Measurements from ENCODE around the gene OR13C8.

DNA sequence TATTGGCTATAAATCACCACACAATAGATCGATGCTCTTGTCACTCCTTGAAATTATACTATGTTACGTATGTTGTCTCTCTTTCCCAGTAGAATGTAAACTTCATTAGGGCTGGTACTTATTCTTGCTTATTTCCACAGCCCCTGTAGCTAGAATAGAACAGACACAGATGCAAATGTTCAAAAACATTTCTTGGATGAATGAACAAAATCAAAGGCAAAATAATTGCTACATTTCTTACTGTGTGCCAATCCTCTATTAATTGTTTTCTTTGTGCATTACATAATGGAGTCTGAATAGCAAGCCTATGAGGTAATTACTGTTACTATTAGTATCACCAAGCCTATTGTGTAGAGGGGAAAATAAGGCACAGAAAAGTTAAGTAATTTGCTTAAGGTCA lies 37.2 kb downstream of the OR13C8 start:
- TF ChIP-seq, protein P1, sequence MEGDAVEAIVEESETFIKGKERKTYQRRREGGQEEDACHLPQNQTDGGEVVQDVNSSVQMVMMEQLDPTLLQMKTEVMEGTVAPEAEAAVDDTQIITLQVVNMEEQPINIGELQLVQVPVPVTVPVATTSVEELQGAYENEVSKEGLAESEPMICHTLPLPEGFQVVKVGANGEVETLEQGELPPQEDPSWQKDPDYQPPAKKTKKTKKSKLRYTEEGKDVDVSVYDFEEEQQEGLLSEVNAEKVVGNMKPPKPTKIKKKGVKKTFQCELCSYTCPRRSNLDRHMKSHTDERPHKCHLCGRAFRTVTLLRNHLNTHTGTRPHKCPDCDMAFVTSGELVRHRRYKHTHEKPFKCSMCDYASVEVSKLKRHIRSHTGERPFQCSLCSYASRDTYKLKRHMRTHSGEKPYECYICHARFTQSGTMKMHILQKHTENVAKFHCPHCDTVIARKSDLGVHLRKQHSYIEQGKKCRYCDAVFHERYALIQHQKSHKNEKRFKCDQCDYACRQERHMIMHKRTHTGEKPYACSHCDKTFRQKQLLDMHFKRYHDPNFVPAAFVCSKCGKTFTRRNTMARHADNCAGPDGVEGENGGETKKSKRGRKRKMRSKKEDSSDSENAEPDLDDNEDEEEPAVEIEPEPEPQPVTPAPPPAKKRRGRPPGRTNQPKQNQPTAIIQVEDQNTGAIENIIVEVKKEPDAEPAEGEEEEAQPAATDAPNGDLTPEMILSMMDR (IDR thresholded peaks at IDR 0.05): no peak
- no peak for TF ChIP-seq GABPA (IDR thresholded peaks at IDR 0.05; ENCODE audit: low read depth)
- no peak for TF ChIP-seq RFX5 (IDR thresholded peaks at IDR 0.05; ENCODE audit: low read length)
- no peak for TF ChIP-seq POLR2AphosphoS5 (IDR thresholded peaks at IDR 0.05; ENCODE audit: low read depth, low read length)
- no peak for TF ChIP-seq TAF1 (IDR thresholded peaks at IDR 0.05; ENCODE audit: borderline replicate concordance, low read depth, low read length)
- no peak for TF ChIP-seq RAD21 (IDR thresholded peaks at IDR 0.05; ENCODE audit: low read length)
- no peak for TF ChIP-seq EP300 (IDR thresholded peaks at IDR 0.05; ENCODE audit: borderline replicate concordance in 1 of 2, low read depth in 1 of 2, low read length in 1 of 2)
- no peak for TF ChIP-seq RCOR1 (IDR thresholded peaks at IDR 0.05; ENCODE audit: low read length)
- TF ChIP-seq SIN3A (IDR thresholded peaks at IDR 0.05; ENCODE audit: borderline replicate concordance, low read depth, low read length): no peak

Data from SK-N-SH (cell line).